GM19328 (cell line): ENCODE measurements around the gene NECTIN4.
A peak's percentile ranks its signal among the peaks of the same experiment; 100 is the strongest.

Experiments
- ATAC-seq: cut with Tn5 transposase; IDR thresholded peaks from one replicate; pipeline ENCODE4 v1.9.1; 2021; ENCODE audit warnings: mild to moderate bottlenecking, moderate library complexity; ENCODE audit not compliant: unreplicated experiment

NECTIN4 gene

GRCh38 chr1:161061419-161061818 lies 27.9 kb downstream of the NECTIN4 start:
- no peak for ATAC-seq

- ATAC-seq: no peak
Measured at GRCh38 chr1:161059293-161059692, 30.1 kb downstream of the NECTIN4 start.

- no peak for ATAC-seq
Measured at GRCh38 chr1:161054805-161055204, 34.6 kb downstream of the NECTIN4 start.

- no peak for ATAC-seq
Measured at GRCh38 chr1:161054232-161054631, 35.1 kb downstream of the NECTIN4 start.

GRCh38 chr1:161052899-161053298 lies 36.5 kb downstream of the NECTIN4 start:
- no peak for ATAC-seq

GRCh38 chr1:161051219-161051618 lies 38.1 kb downstream of the NECTIN4 start:
- ATAC-seq: no peak

GRCh38 chr1:161048949-161049722 lies 40.2 kb downstream of the NECTIN4 start:
- no peak for ATAC-seq

GRCh38 chr1:161047436-161048420 lies 41.6 kb downstream of the NECTIN4 start:
- ATAC-seq: no peak

- ATAC-seq: peak; percentile 35
Measured at GRCh38 chr1:161046605-161047228, 42.6 kb downstream of the NECTIN4 start.

GRCh38 chr1:161045736-161046604 lies 43.4 kb downstream of the NECTIN4 start, which contains the start of gene USF1:
USF1 (minus strand) TSS chr1:161045977; CDS start chr1:161043275, 2,702 bp downstream.
- peak; percentile 39 for ATAC-seq

GRCh38 chr1:161044908-161045735 lies 44.2 kb downstream of the NECTIN4 start:
- ATAC-seq: peak; percentile 40

- no peak for ATAC-seq
Measured at GRCh38 chr1:161044535-161044907, 44.8 kb downstream of the NECTIN4 start.

GRCh38 chr1:161039546-161039945 lies 49.8 kb downstream of the NECTIN4 start:
- ATAC-seq: no peak

GRCh38 chr1:161039154-161039545 lies 50.2 kb downstream of the NECTIN4 start:
- no peak for ATAC-seq

- ATAC-seq: peak; percentile 81
Measured at GRCh38 chr1:161038523-161039153, 50.7 kb downstream of the NECTIN4 start, which contains the start of gene TSTD1. TSTD1 (minus strand) TSS chr1:161038964; CDS start chr1:161038889, 75 bp downstream.

- no peak for ATAC-seq
Measured at GRCh38 chr1:161037661-161038522, 51.5 kb downstream of the NECTIN4 start.

- ATAC-seq: no peak
Measured at GRCh38 chr1:161033751-161034150, 55.6 kb downstream of the NECTIN4 start.

- no peak for ATAC-seq
Measured at GRCh38 chr1:161032409-161032808, 56.9 kb downstream of the NECTIN4 start.
